Fibroblast of villous mesenchyme (primary cell): ENCODE data around the gene DDX3X. TPM values are rescaled to one million over a fixed set of nuclear protein-coding genes. Genes with fewer than 3 reads are reported as not detected.
"Not testable (repeated sequence)": the region's sequence is repeated elsewhere in the genome, so short reads cannot be mapped to it uniquely, and the experiment has no call there.

ENCODE experiments used
- DNase-seq: peaks from one replicate; pipeline ENCODE4 v3.0.0-alpha.2; 2010; ENCODE audit warnings: low read depth
- H3K4me3 ChIP-seq: 2 replicates; pipeline ENCODE4 v1.5.1; 2011; ENCODE audit warnings: low read depth, mild to moderate bottlenecking, low read length
- small RNA-seq: library from RNA; depleted of rRNA; stranded (forward); fragments of <200 nt; gene quantifications from one replicate; pipeline ENCODE3, GENCODE V24; 2012
- total RNA-seq: library from RNA; depleted of rRNA; stranded (reverse); fragments of >200 nt; gene quantifications from 2 replicates; pipeline ENCODE4 v1.2.3, GENCODE V29; 2012
- TF ChIP-seq, protein P1 (sequence below): IDR thresholded peaks from 2 replicates; pipeline ENCODE4 v1.5.1; 2012; ENCODE audit warnings: low read depth, mild to moderate bottlenecking, low read length; ENCODE audit not compliant: insufficient read depth

Gene DDX3X
- total RNA-seq, 1 donor = 270 TPM

DNA sequence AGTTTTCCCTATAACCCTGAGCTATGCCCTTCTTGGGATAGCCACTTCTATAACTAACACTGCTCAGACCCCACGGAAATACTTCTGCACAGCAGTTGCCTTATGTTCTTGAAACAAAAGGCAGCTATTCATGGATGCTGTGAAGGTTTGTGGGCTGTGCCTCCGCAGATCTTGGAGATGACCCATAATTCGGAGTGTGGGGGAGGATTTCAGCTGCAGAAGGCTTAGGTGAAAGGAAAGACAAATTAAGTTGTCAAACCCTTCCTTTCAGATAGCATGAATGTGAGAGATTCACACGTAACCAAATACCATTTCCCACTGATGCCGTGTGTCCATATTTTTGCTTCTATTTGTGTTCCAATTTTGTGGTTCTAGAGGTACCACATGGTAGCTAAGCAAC is 75.0 kb downstream of the DDX3X start:
- H3K4me3 ChIP-seq = no peak overlapping the region
- TF ChIP-seq, protein P1, sequence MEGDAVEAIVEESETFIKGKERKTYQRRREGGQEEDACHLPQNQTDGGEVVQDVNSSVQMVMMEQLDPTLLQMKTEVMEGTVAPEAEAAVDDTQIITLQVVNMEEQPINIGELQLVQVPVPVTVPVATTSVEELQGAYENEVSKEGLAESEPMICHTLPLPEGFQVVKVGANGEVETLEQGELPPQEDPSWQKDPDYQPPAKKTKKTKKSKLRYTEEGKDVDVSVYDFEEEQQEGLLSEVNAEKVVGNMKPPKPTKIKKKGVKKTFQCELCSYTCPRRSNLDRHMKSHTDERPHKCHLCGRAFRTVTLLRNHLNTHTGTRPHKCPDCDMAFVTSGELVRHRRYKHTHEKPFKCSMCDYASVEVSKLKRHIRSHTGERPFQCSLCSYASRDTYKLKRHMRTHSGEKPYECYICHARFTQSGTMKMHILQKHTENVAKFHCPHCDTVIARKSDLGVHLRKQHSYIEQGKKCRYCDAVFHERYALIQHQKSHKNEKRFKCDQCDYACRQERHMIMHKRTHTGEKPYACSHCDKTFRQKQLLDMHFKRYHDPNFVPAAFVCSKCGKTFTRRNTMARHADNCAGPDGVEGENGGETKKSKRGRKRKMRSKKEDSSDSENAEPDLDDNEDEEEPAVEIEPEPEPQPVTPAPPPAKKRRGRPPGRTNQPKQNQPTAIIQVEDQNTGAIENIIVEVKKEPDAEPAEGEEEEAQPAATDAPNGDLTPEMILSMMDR = no peak
- DNase-seq = no peak

DNA sequence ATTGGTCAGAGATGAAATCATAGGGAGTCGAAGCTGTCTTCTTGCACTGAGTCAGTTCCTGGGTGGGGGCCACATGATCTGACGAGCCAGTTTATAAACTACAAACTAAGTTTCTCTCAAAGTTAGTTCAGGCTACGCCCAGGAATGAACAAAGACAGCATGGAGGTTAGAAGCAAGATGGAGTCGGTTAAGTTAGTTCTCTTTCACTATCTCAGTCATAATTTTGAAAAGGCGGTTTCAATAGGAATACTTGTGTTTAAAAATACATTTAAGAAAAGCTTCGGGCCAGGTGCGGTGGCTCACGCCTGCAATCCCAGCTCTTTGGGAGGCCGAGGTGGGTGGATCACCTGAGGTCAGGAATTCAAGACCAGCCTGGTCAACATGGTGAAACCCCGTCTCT is 77.3 kb downstream of the DDX3X start:
- DNase-seq, H3K4me3 ChIP-seq: not testable (repeated sequence)

DNA sequence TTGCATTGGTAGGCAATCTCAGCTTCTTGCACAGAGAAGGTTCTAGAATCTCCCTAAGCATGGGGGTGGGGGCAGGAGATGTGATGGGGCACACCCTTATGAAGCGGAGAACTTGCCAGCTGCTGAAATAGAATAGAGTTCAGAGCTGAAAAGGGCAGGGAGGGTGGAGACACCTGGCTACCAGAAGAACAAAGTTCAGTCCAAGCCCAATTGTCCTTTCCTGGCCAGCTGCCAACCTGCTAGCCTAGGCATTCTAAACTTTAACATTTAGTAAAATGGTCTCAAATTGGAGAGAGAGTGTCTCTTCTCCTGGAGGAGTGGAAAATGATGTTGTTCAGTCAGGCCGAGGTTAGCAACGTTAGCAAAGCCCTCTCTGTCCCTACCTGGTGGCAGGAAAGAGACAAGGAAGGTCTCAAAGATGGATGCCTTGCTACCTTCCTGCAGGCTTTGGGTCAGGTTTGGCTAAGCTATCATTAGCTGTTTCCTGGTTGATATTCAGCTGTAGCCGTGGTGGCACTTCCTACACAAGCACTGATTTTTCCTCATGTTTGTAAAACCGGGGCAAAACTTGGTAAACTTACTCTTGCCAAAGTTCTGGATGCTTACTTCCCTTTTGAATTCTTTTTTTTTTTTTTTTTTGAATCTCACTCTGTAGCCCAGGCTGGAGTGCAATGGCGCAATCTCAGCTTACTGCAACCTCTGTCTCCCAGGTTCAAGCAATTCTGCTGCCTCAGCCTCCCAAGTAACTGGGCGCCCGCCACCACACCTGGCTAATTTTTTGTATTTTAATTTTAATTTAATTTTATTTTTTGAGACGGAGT is 78.5 kb downstream of the DDX3X start:
- no peak overlapping the region for H3K4me3 ChIP-seq
- no peak for DNase-seq
- TF ChIP-seq, protein P1 = no peak

Small RNA genes within 50 kb of the gene (small RNA-seq; reads per million reads assigned to genes)
- gene RF00019 = not detected
- gene RNA5SP502 = not detected

Other genes with a start within 250 kb of the DDX3X start
- 176 and 180 TPM in 2 replicates for gene USP9X, start 248.7 kb upstream of the DDX3X start, total RNA-seq
- not detected in 2 replicates for gene NYX, start 113.2 kb downstream of the DDX3X start, total RNA-seq